T-helper 1 cell (primary cell): ENCODE measurements around the gene ADAMTS15.

Experiments
- DNase-seq, 5 donors: peaks; one replicate each; pipeline ENCODE4 v3.0.0-alpha.2; 2012 to 2020

ADAMTS15 gene

GRCh38 chr11:130515829-130516553 lies 67.5 kb downstream of the ADAMTS15 start:
- no peak for DNase-seq

GRCh38 chr11:130516554-130517505 lies 68.4 kb downstream of the ADAMTS15 start:
- DNase-seq = no peak

GRCh38 chr11:130518164-130518680 lies 69.8 kb downstream of the ADAMTS15 start:
- DNase-seq = no peak

- DNase-seq = no peak
These were observed 70.9 kb downstream of the ADAMTS15 start for GRCh38 chr11:130519128-130519932.

- no peak for DNase-seq
These were observed 71.8 kb downstream of the ADAMTS15 start for GRCh38 chr11:130520271-130520671.

- DNase-seq = no peak
These were observed 74.0 kb downstream of the ADAMTS15 start for GRCh38 chr11:130522284-130522961.

- no peak for DNase-seq
These were observed 74.7 kb downstream of the ADAMTS15 start for GRCh38 chr11:130523166-130523565.

- no peak for DNase-seq
These were observed 75.2 kb downstream of the ADAMTS15 start for GRCh38 chr11:130523609-130524008.

GRCh38 chr11:130524132-130524790 lies 75.8 kb downstream of the ADAMTS15 start:
- no peak for DNase-seq

- no peak for DNase-seq
These were observed 76.9 kb downstream of the ADAMTS15 start for GRCh38 chr11:130525307-130525706.
